HEK293 (cell line): ENCODE results near the gene ADAMTSL3.

Experiments used
- CTCF ChIA-PET: fragments of 350-600 bp; formaldehyde crosslinking; extraction: SDS; loops from one replicate; lab custom pipeline; 2021; ENCODE audit warnings: antibody characterized with exemption; lab: Yijun Ruan, JAX
- POLR2A ChIA-PET: fragments of 300-600 bp; formaldehyde crosslinking; extraction: SDS; loops from one replicate; lab custom pipeline; 2020; ENCODE audit warnings: antibody characterized with exemption, inconsistent platforms; lab: Yijun Ruan, JAX
- H3K27ac ChIP-seq: fragments of 200-500 bp; sonication (Bioruptor generic); 2 replicates; pipeline ENCODE4 v1.5.1; 2014; ENCODE audit warnings: low read depth, low read length, control low read depth, inconsistent platforms; ENCODE audit errors: extremely low read depth
- H3K36me3 ChIP-seq, 2 experiments: fragments of 200-500 bp in 1 of 2; sonication (Bioruptor generic) in 1 of 2; 1 replicate in 1 of 2; 2 replicates in 1 of 2; pipeline ENCODE4 v1.5.1; 2014 to 2017; ENCODE audit warnings: inconsistent platforms in 2 of 2, low read length in 2 of 2; ENCODE audit not compliant: control insufficient read depth in 2 of 2, insufficient read depth in 1 of 2
- H3K4me1 ChIP-seq: fragments of 200-500 bp; sonication (Bioruptor generic); 2 replicates; pipeline ENCODE4 v1.5.1; 2014; ENCODE audit warnings: mild to moderate bottlenecking, low read length, inconsistent platforms; ENCODE audit not compliant: control insufficient read depth, insufficient read depth
- H3K4me3 ChIP-seq: 2 replicates; pipeline ENCODE4 v1.5.1; 2011; ENCODE audit warnings: low read depth, mild to moderate bottlenecking, control low read depth, low read length, moderate library complexity
- H3K9me3 ChIP-seq: fragments of 200-500 bp; sonication (Bioruptor generic); 2 replicates; pipeline ENCODE4 v1.5.1; 2014; ENCODE audit warnings: low read depth, low read length, inconsistent platforms; ENCODE audit not compliant: control insufficient read depth, insufficient read depth
- GFI1B ChIP-seq: fragments of 450-650 bp; formaldehyde crosslinking; IDR thresholded peaks from 2 replicates; pipeline ENCODE4 v1.5.1; 2016; ENCODE audit warnings: missing biosample characterization, missing genetic modification characterization
- MEIS1 ChIP-seq: sonication (generic); formaldehyde crosslinking; IDR thresholded peaks from 2 replicates; pipeline ENCODE4 v1.8.1; 2022; ENCODE audit warnings: missing genetic modification reagents, mild to moderate bottlenecking, borderline replicate concordance
- MZF1 ChIP-seq: fragments of 450-650 bp; formaldehyde crosslinking; IDR thresholded peaks from 2 replicates; pipeline ENCODE4 v1.5.1; 2017; ENCODE audit warnings: missing biosample characterization, missing genetic modification characterization, borderline replicate concordance
- OVOL3 ChIP-seq: fragments of 450-650 bp; formaldehyde crosslinking; IDR thresholded peaks from 2 replicates; pipeline ENCODE4 v1.5.1; 2016; ENCODE audit warnings: missing biosample characterization, missing genetic modification characterization
- ZBTB20 ChIP-seq: fragments of 450-650 bp; formaldehyde crosslinking; IDR thresholded peaks from 2 replicates; pipeline ENCODE4 v1.5.1; 2016; ENCODE audit warnings: missing biosample characterization, missing genetic modification characterization
- ZNF138 ChIP-seq: fragments of 450-650 bp; formaldehyde crosslinking; IDR thresholded peaks from 2 replicates; pipeline ENCODE4 v1.5.1; 2016; ENCODE audit warnings: missing biosample characterization, missing genetic modification characterization, borderline replicate concordance
- ZNF24 ChIP-seq: fragments of 450-650 bp; formaldehyde crosslinking; IDR thresholded peaks from 2 replicates; pipeline ENCODE4 v1.5.1; 2016; ENCODE audit warnings: missing biosample characterization, missing genetic modification characterization
- ZNF248 ChIP-seq: fragments of 450-650 bp; formaldehyde crosslinking; IDR thresholded peaks from 2 replicates; pipeline ENCODE4 v1.5.1; 2017; ENCODE audit warnings: missing biosample characterization, missing genetic modification characterization
- ZNF292 ChIP-seq: fragments of 450-650 bp; formaldehyde crosslinking; IDR thresholded peaks from 2 replicates; pipeline ENCODE4 v1.5.1; 2016; ENCODE audit warnings: low read depth, missing biosample characterization, missing genetic modification characterization, borderline replicate concordance
- ZNF350 ChIP-seq: fragments of 450-650 bp; formaldehyde crosslinking; IDR thresholded peaks from 2 replicates; pipeline ENCODE4 v1.5.0; 2017; ENCODE audit warnings: missing biosample characterization, mild to moderate bottlenecking, missing genetic modification characterization
- ZNF555 ChIP-seq: fragments of 450-650 bp; formaldehyde crosslinking; conservative IDR thresholded peaks from 2 replicates; pipeline ENCODE4 v1.5.1; 2017; ENCODE audit warnings: missing biosample characterization, mild to moderate bottlenecking, missing genetic modification characterization, inconsistent platforms
- ZNF560 ChIP-seq: fragments of 450-650 bp; formaldehyde crosslinking; IDR thresholded peaks from 2 replicates; pipeline ENCODE4 v1.5.1; 2017; ENCODE audit warnings: missing biosample characterization, missing genetic modification characterization, borderline replicate concordance
- ZNF596 ChIP-seq: fragments of 450-650 bp; IDR thresholded peaks from 2 replicates; pipeline ENCODE4 v1.5.0; 2018; ENCODE audit warnings: missing biosample characterization, mild to moderate bottlenecking, missing genetic modification characterization, moderate library complexity
- ZNF747 ChIP-seq: fragments of 450-650 bp; formaldehyde crosslinking; IDR thresholded peaks from 2 replicates; pipeline ENCODE4 v1.5.1; 2016; ENCODE audit warnings: missing biosample characterization, missing genetic modification characterization
- ZNF777 ChIP-seq: fragments of 450-650 bp; formaldehyde crosslinking; IDR thresholded peaks from 2 replicates; pipeline ENCODE4 v1.5.1; 2017; ENCODE audit warnings: missing biosample characterization, missing genetic modification characterization, borderline replicate concordance
- ZNF830 ChIP-seq: fragments of 450-650 bp; IDR thresholded peaks from 2 replicates; pipeline ENCODE4 v1.5.0; 2018; ENCODE audit warnings: missing biosample characterization, missing genetic modification characterization, low read depth, mild to moderate bottlenecking, moderate library complexity
- TF ChIP-seq, protein P1 (sequence below): fragments of 450-650 bp; formaldehyde crosslinking; IDR thresholded peaks from 2 replicates; pipeline ENCODE4 v1.5.1; 2017; ENCODE audit warnings: missing biosample characterization, mild to moderate bottlenecking, missing genetic modification characterization, moderate library complexity
- TF ChIP-seq, protein P2 (sequence below): fragments of 450-650 bp; formaldehyde crosslinking; IDR thresholded peaks from 2 replicates; pipeline ENCODE4 v1.5.1; 2017; ENCODE audit warnings: missing biosample characterization, missing genetic modification characterization
- TF ChIP-seq, protein P3 (sequence below): fragments of 450-650 bp; formaldehyde crosslinking; IDR thresholded peaks from 2 replicates; pipeline ENCODE4 v1.5.0; 2017; ENCODE audit warnings: missing biosample characterization, missing genetic modification characterization, borderline replicate concordance
- TF ChIP-seq, protein P4 (sequence below): fragments of 450-650 bp; formaldehyde crosslinking; IDR thresholded peaks from 2 replicates; pipeline ENCODE4 v1.5.1; 2017; ENCODE audit warnings: missing biosample characterization, missing genetic modification characterization
- TF ChIP-seq, protein P5 (sequence below): fragments of 450-650 bp; formaldehyde crosslinking; IDR thresholded peaks from 2 replicates; pipeline ENCODE4 v1.5.1; 2016; ENCODE audit warnings: missing biosample characterization, missing genetic modification characterization

Gene ADAMTSL3

DNA sequence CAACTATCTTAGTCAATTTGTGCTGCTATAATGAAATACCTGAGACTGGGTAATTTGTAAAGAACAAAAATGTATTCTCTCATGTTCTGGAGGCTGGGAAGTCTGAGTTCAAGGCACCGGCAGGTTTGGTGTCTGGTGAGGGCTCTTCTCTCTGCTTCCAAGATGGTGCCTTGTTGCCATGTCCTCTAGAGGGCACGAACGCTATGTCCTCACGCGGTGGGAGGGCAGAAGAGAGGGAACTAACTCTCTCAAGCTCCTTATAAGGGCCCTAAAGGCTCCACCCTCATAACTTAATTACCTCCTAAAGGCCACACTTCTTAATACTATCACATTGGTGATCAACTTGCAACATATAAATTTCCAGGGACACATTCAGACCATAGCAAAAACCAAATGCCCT, 108.4 kb downstream of the ADAMTSL3 start:
- POLR2A ChIA-PET = no interaction called here
- Histone ChIP-seq H3K9me3 (no peaks in the 10 kb centered on the region), H3K27ac (no peak overlapping the region), H3K4me3 (no peak overlapping the region), H3K36me3 (no peaks in the 10 kb centered on the region), H3K4me1 (no peaks in the 10 kb centered on the region)
- no peak for TF ChIP-seq ZNF248 (tag by site-specific recombination)
- TF ChIP-seq ZNF777 (tag by site-specific recombination) = no peak
- no peak for TF ChIP-seq ZNF560
- TF ChIP-seq, protein P1, sequence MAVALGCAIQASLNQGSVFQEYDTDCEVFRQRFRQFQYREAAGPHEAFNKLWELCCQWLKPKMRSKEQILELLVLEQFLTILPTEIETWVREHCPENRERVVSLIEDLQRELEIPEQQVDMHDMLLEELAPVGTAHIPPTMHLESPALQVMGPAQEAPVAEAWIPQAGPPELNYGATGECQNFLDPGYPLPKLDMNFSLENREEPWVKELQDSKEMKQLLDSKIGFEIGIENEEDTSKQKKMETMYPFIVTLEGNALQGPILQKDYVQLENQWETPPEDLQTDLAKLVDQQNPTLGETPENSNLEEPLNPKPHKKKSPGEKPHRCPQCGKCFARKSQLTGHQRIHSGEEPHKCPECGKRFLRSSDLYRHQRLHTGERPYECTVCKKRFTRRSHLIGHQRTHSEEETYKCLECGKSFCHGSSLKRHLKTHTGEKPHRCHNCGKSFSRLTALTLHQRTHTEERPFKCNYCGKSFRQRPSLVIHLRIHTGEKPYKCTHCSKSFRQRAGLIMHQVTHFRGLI = no peak
- no peak for TF ChIP-seq MEIS1 (CRISPR knock-in tag)
- no peak for TF ChIP-seq MZF1
- TF ChIP-seq ZNF830 (tag by site-specific recombination) = no peak
- TF ChIP-seq ZNF555 = no peak
- TF ChIP-seq GFI1B (tag by site-specific recombination) = no peak
- CTCF ChIA-PET = no interaction called here

DNA sequence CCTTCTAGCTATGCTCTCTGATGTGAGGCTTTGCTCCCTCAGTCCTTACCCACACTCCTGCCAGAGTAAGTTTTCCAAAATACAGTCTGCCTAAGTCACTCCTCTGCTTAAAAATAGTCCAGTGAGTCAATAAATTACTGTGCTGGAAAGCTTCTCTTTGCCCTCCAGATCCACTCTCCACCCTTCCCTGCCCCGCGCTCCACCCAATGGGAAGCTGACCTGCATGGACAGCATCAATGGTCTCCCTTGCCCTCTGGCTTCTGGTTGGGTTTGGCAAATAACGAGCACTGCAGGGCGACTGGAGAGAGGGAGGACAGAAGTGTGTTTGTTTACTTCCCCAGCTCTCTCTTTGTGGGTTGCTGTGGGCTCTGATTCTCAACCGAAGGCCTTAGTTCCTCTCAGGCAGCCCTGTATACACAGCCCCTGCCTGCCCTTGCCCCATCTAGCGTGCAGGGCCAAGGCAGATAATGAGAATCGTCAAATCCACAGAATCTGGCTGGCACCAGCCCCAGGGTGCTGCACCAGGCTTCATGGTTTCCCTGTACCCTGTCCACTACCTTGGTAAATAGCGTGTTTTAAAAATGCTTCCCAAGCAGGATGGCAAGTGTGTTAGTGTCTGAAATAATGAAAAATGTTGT, 110.4 kb downstream of the ADAMTSL3 start:
- Histone ChIP-seq H3K27ac (no peak overlapping the region), H3K9me3 (no peaks in the 10 kb centered on the region), H3K4me1 (no peaks in the 10 kb centered on the region), H3K4me3 (no peak overlapping the region)
- ChIA-PET CTCF (interaction anchor here (0.5 kb wide), 1 partner anchor 12 kb away, joined by 3 read pairs; no protein-coding TSS in a partner anchor), POLR2A (no interaction called here)
- TF ChIP-seq ZNF292 = no peak
- no peak for TF ChIP-seq OVOL3 (tag by site-specific recombination)
- TF ChIP-seq, protein P2, sequence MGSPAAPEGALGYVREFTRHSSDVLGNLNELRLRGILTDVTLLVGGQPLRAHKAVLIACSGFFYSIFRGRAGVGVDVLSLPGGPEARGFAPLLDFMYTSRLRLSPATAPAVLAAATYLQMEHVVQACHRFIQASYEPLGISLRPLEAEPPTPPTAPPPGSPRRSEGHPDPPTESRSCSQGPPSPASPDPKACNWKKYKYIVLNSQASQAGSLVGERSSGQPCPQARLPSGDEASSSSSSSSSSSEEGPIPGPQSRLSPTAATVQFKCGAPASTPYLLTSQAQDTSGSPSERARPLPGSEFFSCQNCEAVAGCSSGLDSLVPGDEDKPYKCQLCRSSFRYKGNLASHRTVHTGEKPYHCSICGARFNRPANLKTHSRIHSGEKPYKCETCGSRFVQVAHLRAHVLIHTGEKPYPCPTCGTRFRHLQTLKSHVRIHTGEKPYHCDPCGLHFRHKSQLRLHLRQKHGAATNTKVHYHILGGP (tag by site-specific recombination) = no peak
- TF ChIP-seq GFI1B (tag by site-specific recombination) = no peak
- TF ChIP-seq, protein P3, sequence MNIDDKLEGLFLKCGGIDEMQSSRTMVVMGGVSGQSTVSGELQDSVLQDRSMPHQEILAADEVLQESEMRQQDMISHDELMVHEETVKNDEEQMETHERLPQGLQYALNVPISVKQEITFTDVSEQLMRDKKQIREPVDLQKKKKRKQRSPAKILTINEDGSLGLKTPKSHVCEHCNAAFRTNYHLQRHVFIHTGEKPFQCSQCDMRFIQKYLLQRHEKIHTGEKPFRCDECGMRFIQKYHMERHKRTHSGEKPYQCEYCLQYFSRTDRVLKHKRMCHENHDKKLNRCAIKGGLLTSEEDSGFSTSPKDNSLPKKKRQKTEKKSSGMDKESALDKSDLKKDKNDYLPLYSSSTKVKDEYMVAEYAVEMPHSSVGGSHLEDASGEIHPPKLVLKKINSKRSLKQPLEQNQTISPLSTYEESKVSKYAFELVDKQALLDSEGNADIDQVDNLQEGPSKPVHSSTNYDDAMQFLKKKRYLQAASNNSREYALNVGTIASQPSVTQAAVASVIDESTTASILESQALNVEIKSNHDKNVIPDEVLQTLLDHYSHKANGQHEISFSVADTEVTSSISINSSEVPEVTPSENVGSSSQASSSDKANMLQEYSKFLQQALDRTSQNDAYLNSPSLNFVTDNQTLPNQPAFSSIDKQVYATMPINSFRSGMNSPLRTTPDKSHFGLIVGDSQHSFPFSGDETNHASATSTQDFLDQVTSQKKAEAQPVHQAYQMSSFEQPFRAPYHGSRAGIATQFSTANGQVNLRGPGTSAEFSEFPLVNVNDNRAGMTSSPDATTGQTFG = no peak
- TF ChIP-seq ZNF747 (tag by site-specific recombination) = no peak
- no peak for TF ChIP-seq ZBTB20 (tag by site-specific recombination)
- TF ChIP-seq, protein P4, sequence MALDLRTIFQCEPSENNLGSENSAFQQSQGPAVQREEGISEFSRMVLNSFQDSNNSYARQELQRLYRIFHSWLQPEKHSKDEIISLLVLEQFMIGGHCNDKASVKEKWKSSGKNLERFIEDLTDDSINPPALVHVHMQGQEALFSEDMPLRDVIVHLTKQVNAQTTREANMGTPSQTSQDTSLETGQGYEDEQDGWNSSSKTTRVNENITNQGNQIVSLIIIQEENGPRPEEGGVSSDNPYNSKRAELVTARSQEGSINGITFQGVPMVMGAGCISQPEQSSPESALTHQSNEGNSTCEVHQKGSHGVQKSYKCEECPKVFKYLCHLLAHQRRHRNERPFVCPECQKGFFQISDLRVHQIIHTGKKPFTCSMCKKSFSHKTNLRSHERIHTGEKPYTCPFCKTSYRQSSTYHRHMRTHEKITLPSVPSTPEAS (tag by site-specific recombination) = no peak
- TF ChIP-seq ZNF138 (tag by site-specific recombination) = no peak
- TF ChIP-seq ZNF596 = no peak
- TF ChIP-seq ZNF24 (tag by site-specific recombination) = no peak
- TF ChIP-seq, protein P5, sequence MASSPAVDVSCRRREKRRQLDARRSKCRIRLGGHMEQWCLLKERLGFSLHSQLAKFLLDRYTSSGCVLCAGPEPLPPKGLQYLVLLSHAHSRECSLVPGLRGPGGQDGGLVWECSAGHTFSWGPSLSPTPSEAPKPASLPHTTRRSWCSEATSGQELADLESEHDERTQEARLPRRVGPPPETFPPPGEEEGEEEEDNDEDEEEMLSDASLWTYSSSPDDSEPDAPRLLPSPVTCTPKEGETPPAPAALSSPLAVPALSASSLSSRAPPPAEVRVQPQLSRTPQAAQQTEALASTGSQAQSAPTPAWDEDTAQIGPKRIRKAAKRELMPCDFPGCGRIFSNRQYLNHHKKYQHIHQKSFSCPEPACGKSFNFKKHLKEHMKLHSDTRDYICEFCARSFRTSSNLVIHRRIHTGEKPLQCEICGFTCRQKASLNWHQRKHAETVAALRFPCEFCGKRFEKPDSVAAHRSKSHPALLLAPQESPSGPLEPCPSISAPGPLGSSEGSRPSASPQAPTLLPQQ (tag by site-specific recombination) = no peak
- no peak for TF ChIP-seq ZNF350 (tag by site-specific recombination)
- TF ChIP-seq, all 188 proteins: peak for 0
- H3K36me3 ChIP-seq = no peaks in the 10 kb centered on the region
